Endodermal cell (in vitro differentiated cells): ENCODE results near the gene CASP10. TPM values are rescaled to one million over a fixed set of nuclear protein-coding genes. Genes with fewer than 3 reads are reported as not detected.

Experiments
- DNase-seq: peaks from one replicate; pipeline ENCODE4 v3.0.0-alpha.2; 2017
- H3K27ac ChIP-seq: 2 replicates; pipeline ENCODE4 v1.5.1; 2013; ENCODE audit warnings: mild to moderate bottlenecking, low read depth, low read length, moderate library complexity
- H3K27me3 ChIP-seq: 2 replicates; pipeline ENCODE4 v1.6.1; 2013; ENCODE audit warnings: mild to moderate bottlenecking, low read length, moderate library complexity; ENCODE audit not compliant: insufficient read depth, control insufficient read depth, poor library complexity, severe bottlenecking
- H3K36me3 ChIP-seq: 2 replicates; pipeline ENCODE4 v1.7.0; 2013; ENCODE audit warnings: mild to moderate bottlenecking, low read length, moderate library complexity; ENCODE audit not compliant: control insufficient read depth, insufficient read depth
- H3K4me1 ChIP-seq: one replicate; pipeline ENCODE4 v1.7.0; 2013; ENCODE audit warnings: low read length; ENCODE audit not compliant: control insufficient read depth, insufficient read depth
- H3K4me3 ChIP-seq: 2 replicates; pipeline ENCODE4 v1.5.1; 2013; ENCODE audit warnings: mild to moderate bottlenecking, low read length, moderate library complexity
- H3K9ac ChIP-seq: 2 replicates; pipeline ENCODE4 v1.6.1; 2013; ENCODE audit warnings: mild to moderate bottlenecking, low read length, moderate library complexity; ENCODE audit not compliant: poor library complexity, severe bottlenecking; ENCODE audit errors: extremely low read depth
- H3K9me3 ChIP-seq: 2 replicates; pipeline ENCODE4 v1.6.1; 2013; ENCODE audit warnings: mild to moderate bottlenecking, low read length, moderate library complexity; ENCODE audit not compliant: control insufficient read depth
- H3K27ac Mint-ChIP-seq: 2 replicates; pipeline ENCODE4 v1.8.0; 2020; ENCODE audit warnings: mixed read lengths
- H3K27me3 Mint-ChIP-seq: 2 replicates; pipeline ENCODE4 v1.8.0; 2021; ENCODE audit warnings: mild to moderate bottlenecking, mixed read lengths; ENCODE audit not compliant: insufficient read depth
- H3K36me3 Mint-ChIP-seq: 2 replicates; pipeline ENCODE4 v1.8.0; 2020; ENCODE audit warnings: low read depth, mixed read lengths
- H3K4me1 Mint-ChIP-seq: 2 replicates; pipeline ENCODE4 v1.8.0; 2020; ENCODE audit warnings: mixed read lengths
- H3K4me3 Mint-ChIP-seq: 2 replicates; pipeline ENCODE4 v1.8.0; 2020; ENCODE audit warnings: mild to moderate bottlenecking, moderate library complexity, mixed read lengths
- H3K9me3 Mint-ChIP-seq: 2 replicates; pipeline ENCODE4 v1.8.0; 2020; ENCODE audit warnings: mild to moderate bottlenecking, mixed read lengths
- CTCF ChIP-seq: fragments of 200-600 bp; sonication (generic); conservative IDR thresholded peaks from 2 replicates; pipeline ENCODE4 v1.5.0; 2021; ENCODE audit warnings: antibody characterized with exemption, mild to moderate bottlenecking
- WGBS, 2 experiments: methylation state at CpG; one replicate each; pipeline versions ENCODE4 v1.1.5 to v1.1.7; 2013; ENCODE audit warnings: missing lambda C conversion rate in 2 of 2, mixed read lengths in 1 of 2; ENCODE audit not compliant: insufficient coverage in 1 of 2, insufficient read length in 1 of 2; 5-methylcytosine and 5-hydroxymethylcytosine counted together
- total RNA-seq, 2 donors: library from RNA; stranded (reverse); fragmentation: NEBNext Ultra II Directional in 1 of 2; extraction: Animal tissue kit (Norgen Biotek cat#: 25700) in 1 of 2; gene quantifications; 2 replicates in 1 of 2; 3 replicates in 1 of 2; pipeline ENCODE4 v1.2.1, GENCODE V29; 2021

CASP10 gene
- total RNA-seq, 2 donors from 2014 or later: 6.0 to 24.5 TPM

GRCh38 chr2:201139836-201140604 is 42.9 kb upstream of the CASP10 start:
- H3K36me3 Mint-ChIP-seq: peaks cover 85% of the 10 kb centered on the region
- Histone ChIP-seq H3K9me3 (no peaks in the 10 kb centered on the region), H3K27ac (no peak overlapping the region), H3K27me3 (no peaks in the 10 kb centered on the region), H3K4me3 (no peak overlapping the region), H3K4me1 (no peaks in the 10 kb centered on the region), H3K9ac (no peak overlapping the region), H3K36me3 (peaks cover 89% of the 10 kb centered on the region)
- WGBS, 2 experiments: 90 to 94% methylated on average over 14 to 31 of the region's 34 CpGs
- DNase-seq: peak; percentile 60
- H3K4me1 Mint-ChIP-seq: peaks cover 15% of the 10 kb centered on the region
- no peaks in the 10 kb centered on the region for H3K9me3 Mint-ChIP-seq
- peak overlapping the region; percentile 31 for H3K4me3 Mint-ChIP-seq
- H3K27me3 Mint-ChIP-seq: no peaks in the 10 kb centered on the region
- peak overlapping the region; percentile 90 for H3K27ac Mint-ChIP-seq
- no peak for TF ChIP-seq CTCF

GRCh38 chr2:201144101-201145051 is 38.6 kb upstream of the CASP10 start:
- peaks cover 62% of the 10 kb centered on the region for H3K36me3 Mint-ChIP-seq
- no peaks in the 10 kb centered on the region for H3K27me3 ChIP-seq
- no peak overlapping the region for H3K27ac ChIP-seq

More at GRCh38 chr2:201144101-201145051, 38.6 kb upstream of the CASP10 start:
- no peaks in the 10 kb centered on the region for H3K9me3 ChIP-seq
- Mint-ChIP-seq H3K9me3 (no peaks in the 10 kb centered on the region), H3K27ac (no peak overlapping the region), H3K4me1 (peaks cover 15% of the 10 kb centered on the region), H3K27me3 (no peaks in the 10 kb centered on the region), H3K4me3 (no peak overlapping the region)
- no peak for TF ChIP-seq CTCF
- no peak overlapping the region for H3K9ac ChIP-seq
- 88 to 92% methylated on average over 3 to 5 of the region's 5 CpGs for WGBS, 2 experiments
- no peak for DNase-seq
- H3K4me1 ChIP-seq: peaks cover 6% of the 10 kb centered on the region
- peaks cover 71% of the 10 kb centered on the region for H3K36me3 ChIP-seq
- no peak overlapping the region for H3K4me3 ChIP-seq
